HepG2 (cell line): ENCODE measurements around the gene PRPSAP1. TPM values are rescaled to one million over a fixed set of nuclear protein-coding genes. Genes with fewer than 3 reads are reported as not detected.

ENCODE experiments used
- ARNT ChIP-seq: fragments of 450-650 bp; IDR thresholded peaks from 2 replicates; pipeline ENCODE4 v1.6.1; 2017
- ARNTL ChIP-seq: sonication (generic); formaldehyde crosslinking; IDR thresholded peaks from 2 replicates; pipeline ENCODE4 v1.4.0; 2020; ENCODE audit warnings: mild to moderate bottlenecking, missing genetic modification reagents
- FLYWCH1 ChIP-seq: sonication (generic); formaldehyde crosslinking; IDR thresholded peaks from 2 replicates; pipeline ENCODE4 v1.8.1; 2023; ENCODE audit warnings: mild to moderate bottlenecking, missing genetic modification reagents
- FOSL1 ChIP-seq: sonication (generic); formaldehyde crosslinking; IDR thresholded peaks from 2 replicates; pipeline ENCODE4 v1.9.0; 2021; ENCODE audit warnings: missing genetic modification reagents, borderline replicate concordance
- GZF1 ChIP-seq: sonication (generic); formaldehyde crosslinking; IDR thresholded peaks from 2 replicates; pipeline ENCODE4 v1.5.1; 2020; ENCODE audit warnings: mild to moderate bottlenecking, missing genetic modification reagents
- HIVEP1 ChIP-seq: sonication (generic); formaldehyde crosslinking; IDR thresholded peaks from 2 replicates; pipeline ENCODE4 v1.4.0; 2020; ENCODE audit warnings: mild to moderate bottlenecking, missing genetic modification reagents
- KMT2B ChIP-seq: IDR thresholded peaks from 2 replicates; pipeline ENCODE4 v1.6.1; 2016; ENCODE audit warnings: missing genetic modification reagents, missing compliant biosample characterization
- MIXL1 ChIP-seq: IDR thresholded peaks from 2 replicates; pipeline ENCODE4 v1.6.1; 2016
- SAP130 ChIP-seq: IDR thresholded peaks from 2 replicates; pipeline ENCODE4 v1.6.1; 2016; ENCODE audit warnings: low read depth
- TBL1XR1 ChIP-seq: fragments of 150-350 bp; IDR thresholded peaks from 2 replicates; pipeline ENCODE4 v1.6.1; 2014; ENCODE audit warnings: borderline replicate concordance, low read length; ENCODE audit not compliant: partially characterized antibody
- ZBTB39 ChIP-seq: sonication (generic); formaldehyde crosslinking; IDR thresholded peaks from 2 replicates; pipeline ENCODE4 v1.5.0; 2020; ENCODE audit warnings: missing genetic modification reagents
- ZFP91 ChIP-seq: sonication (generic); formaldehyde crosslinking; IDR thresholded peaks from 2 replicates; pipeline ENCODE4 v1.9.0; 2022; ENCODE audit warnings: missing genetic modification reagents, mild to moderate bottlenecking, borderline replicate concordance
- ZNF136 ChIP-seq: sonication (generic); formaldehyde crosslinking; IDR thresholded peaks from 2 replicates; pipeline ENCODE4 v1.8.1; 2022; ENCODE audit warnings: low read depth, mild to moderate bottlenecking, moderate library complexity, missing genetic modification reagents
- ZNF30 ChIP-seq: sonication (generic); formaldehyde crosslinking; IDR thresholded peaks from 2 replicates; pipeline ENCODE4 v1.5.0; 2020; ENCODE audit warnings: mild to moderate bottlenecking, missing genetic modification reagents
- ZNF510 ChIP-seq: sonication (generic); formaldehyde crosslinking; IDR thresholded peaks from 2 replicates; pipeline ENCODE4 v1.4.0; 2020; ENCODE audit warnings: low read depth, mild to moderate bottlenecking, missing genetic modification reagents
- ZNF691 ChIP-seq: sonication (generic); formaldehyde crosslinking; IDR thresholded peaks from 2 replicates; pipeline ENCODE4 v1.4.0; 2020; ENCODE audit warnings: missing genetic modification reagents, low read depth, mild to moderate bottlenecking, borderline replicate concordance
- ZNF83 ChIP-seq: sonication (generic); formaldehyde crosslinking; IDR thresholded peaks from 2 replicates; pipeline ENCODE4 v1.4.0; 2020; ENCODE audit warnings: missing genetic modification reagents, mild to moderate bottlenecking, borderline replicate concordance
- ZSCAN21 ChIP-seq: sonication (generic); formaldehyde crosslinking; IDR thresholded peaks from 2 replicates; pipeline ENCODE4 v1.8.0; 2022; ENCODE audit warnings: mild to moderate bottlenecking, missing genetic modification reagents, moderate library complexity, borderline replicate concordance
- polyA plus RNA-seq, 8 experiments: library from polyadenylated mRNA; depleted of rRNA in 3 of 8; stranded (reverse) in 7 of 8; unstranded in 1 of 8; fragments of >200 nt; fragmentation: Illumina TruSeq in 4 of 8; extraction: Trizol in 4 of 8; gene quantifications; 2 replicates each; pipeline versions ENCODE4 v1.2.1 to v1.2.3, GENCODE V29; 2011 to 2016; ENCODE audit warnings: low read depth in 4 of 8, missing spikeins in 1 of 8, mixed read lengths in 1 of 8; ENCODE audit not compliant: insufficient read depth in 1 of 8
- total RNA-seq, 5 experiments: library from RNA; depleted of rRNA; stranded (reverse); fragments of >200 nt; fragmentation: Illumina TruSeq; extraction: Trizol; gene quantifications; 2 replicates each; pipeline ENCODE4 v1.2.3, GENCODE V29; 2016; ENCODE audit warnings: low read depth in 1 of 5
- TF ChIP-seq, protein P1 (sequence below): IDR thresholded peaks from 2 replicates; pipeline ENCODE4 v1.6.1; 2018; ENCODE audit warnings: missing genetic modification reagents, mild to moderate bottlenecking, missing compliant biosample characterization
- TF ChIP-seq, protein P2 (sequence below): sonication (generic); formaldehyde crosslinking; IDR thresholded peaks from 2 replicates; pipeline ENCODE4 v1.4.0; 2020; ENCODE audit warnings: missing genetic modification reagents
- TF ChIP-seq, protein P3 (sequence below), 2 experiments: sonication (generic) in 1 of 2; formaldehyde crosslinking in 1 of 2; IDR thresholded peaks; 2 replicates each; pipeline versions ENCODE4 v1.4.0 to v1.6.1; 2018 to 2020; ENCODE audit warnings: missing genetic modification reagents in 2 of 2, borderline replicate concordance in 1 of 2, low read depth in 1 of 2, mild to moderate bottlenecking in 1 of 2, missing biosample characterization in 1 of 2

PRPSAP1 gene
- total and polyA plus RNA-seq, 2 of the 13 experiments (the other 11 are each of a cell fraction or from before 2014, with no cell fraction given): 91.1 to 314 TPM

GRCh38 chr17:76382351-76382802 lies 28.7 kb upstream of the PRPSAP1 start (continued):
- TF ChIP-seq, protein P1, sequence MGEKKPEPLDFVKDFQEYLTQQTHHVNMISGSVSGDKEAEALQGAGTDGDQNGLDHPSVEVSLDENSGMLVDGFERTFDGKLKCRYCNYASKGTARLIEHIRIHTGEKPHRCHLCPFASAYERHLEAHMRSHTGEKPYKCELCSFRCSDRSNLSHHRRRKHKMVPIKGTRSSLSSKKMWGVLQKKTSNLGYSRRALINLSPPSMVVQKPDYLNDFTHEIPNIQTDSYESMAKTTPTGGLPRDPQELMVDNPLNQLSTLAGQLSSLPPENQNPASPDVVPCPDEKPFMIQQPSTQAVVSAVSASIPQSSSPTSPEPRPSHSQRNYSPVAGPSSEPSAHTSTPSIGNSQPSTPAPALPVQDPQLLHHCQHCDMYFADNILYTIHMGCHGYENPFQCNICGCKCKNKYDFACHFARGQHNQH: peak; percentile 73; the same call in 1 of the 2 replicates
- TF ChIP-seq, protein P2, sequence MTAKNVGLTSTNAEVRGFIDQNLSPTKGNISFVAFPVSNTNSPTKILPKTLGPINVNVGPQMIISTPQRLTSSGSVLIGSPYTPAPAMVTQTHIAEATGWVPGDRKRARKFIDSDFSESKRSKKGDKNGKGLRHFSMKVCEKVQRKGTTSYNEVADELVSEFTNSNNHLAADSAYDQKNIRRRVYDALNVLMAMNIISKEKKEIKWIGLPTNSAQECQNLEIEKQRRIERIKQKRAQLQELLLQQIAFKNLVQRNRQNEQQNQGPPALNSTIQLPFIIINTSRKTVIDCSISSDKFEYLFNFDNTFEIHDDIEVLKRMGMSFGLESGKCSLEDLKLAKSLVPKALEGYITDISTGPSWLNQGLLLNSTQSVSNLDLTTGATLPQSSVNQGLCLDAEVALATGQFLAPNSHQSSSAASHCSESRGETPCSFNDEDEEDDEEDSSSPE: peak; percentile 12; the same call in 1 of the 2 replicates
- TF ChIP-seq TBL1XR1 (no peak), GZF1 (CRISPR knock-in tag) (peak; percentile 64; the same call in 1 of the 2 replicates), ZNF30 (CRISPR knock-in tag) (no peak; the same call in 1 of the 2 replicates), KMT2B (CRISPR knock-in tag) (no peak; the same call in 1 of the 2 replicates), ZSCAN21 (CRISPR knock-in tag) (peak; percentile 75), ARNT (no peak), ZNF83 (CRISPR knock-in tag) (0 out of 2 replicates have a peak, but pooled peaks have one; percentile 59), HIVEP1 (CRISPR knock-in tag) (no peak; the same call in 1 of the 2 replicates), ZBTB39 (CRISPR knock-in tag) (0 out of 2 replicates have a peak, but pooled peaks have one; percentile 84), FOSL1 (no peak), ARNTL (peak; percentile 19; the same call in 1 of the 2 replicates), ZNF136 (CRISPR knock-in tag) (peak; percentile 84; the same call in 1 of the 2 replicates), SAP130 (CRISPR knock-in tag) (peak; percentile 60), ZNF510 (CRISPR knock-in tag) (peak; percentile 79; the same call in 1 of the 2 replicates), MIXL1 (CRISPR knock-in tag) (0 out of 2 replicates have a peak, but pooled peaks have one; percentile 59), ZNF691 (CRISPR knock-in tag) (no peak; the same call in 1 of the 2 replicates), FLYWCH1 (CRISPR knock-in tag) (no peak), ZFP91 (CRISPR knock-in tag) (peak; percentile 89)
- TF ChIP-seq, protein P3, sequence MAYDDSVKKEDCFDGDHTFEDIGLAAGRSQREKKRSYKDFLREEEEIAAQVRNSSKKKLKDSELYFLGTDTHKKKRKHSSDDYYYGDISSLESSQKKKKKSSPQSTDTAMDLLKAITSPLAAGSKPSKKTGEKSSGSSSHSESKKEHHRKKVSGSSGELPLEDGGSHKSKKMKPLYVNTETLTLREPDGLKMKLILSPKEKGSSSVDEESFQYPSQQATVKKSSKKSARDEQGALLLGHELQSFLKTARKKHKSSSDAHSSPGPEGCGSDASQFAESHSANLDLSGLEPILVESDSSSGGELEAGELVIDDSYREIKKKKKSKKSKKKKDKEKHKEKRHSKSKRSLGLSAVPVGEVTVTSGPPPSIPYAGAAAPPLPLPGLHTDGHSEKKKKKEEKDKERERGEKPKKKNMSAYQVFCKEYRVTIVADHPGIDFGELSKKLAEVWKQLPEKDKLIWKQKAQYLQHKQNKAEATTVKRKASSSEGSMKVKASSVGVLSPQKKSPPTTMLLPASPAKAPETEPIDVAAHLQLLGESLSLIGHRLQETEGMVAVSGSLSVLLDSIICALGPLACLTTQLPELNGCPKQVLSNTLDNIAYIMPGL (CRISPR knock-in tag; IDR thresholded peaks at IDR 0.05; ENCODE audit: borderline replicate concordance in 1 of 2, low read depth in 1 of 2): peak in 1 of 2 experiments; percentile 36; a peak in 2 of 4 replicates
